Caco-2 (cell line): ENCODE results near the gene PIAS1. TPM values are rescaled to one million over a fixed set of nuclear protein-coding genes. Genes with fewer than 3 reads are reported as not detected.

Source experiments
- BruUV-seq: library from RNA; stranded (reverse); fragments of 400-500 nt; replicated peaks from 2 replicates; lab custom pipeline; 2021; lab: Mats Ljungman, UMichigan
- CTCF ChIA-PET: fragments of 300-600 bp; sonication (Branson Sonifier 250); formaldehyde crosslinking; loops from one replicate; lab custom pipeline; 2022; ENCODE audit warnings: antibody characterized with exemption; lab: Charles Lee
- POLR2A ChIA-PET: fragments of 300-600 bp; sonication (Branson Sonifier 250); formaldehyde crosslinking; loops from one replicate; lab custom pipeline; 2022; ENCODE audit warnings: antibody characterized with exemption; lab: Charles Lee
- DNase-seq, 2 experiments: peaks; one replicate each; pipeline versions ENCODE4 v3.0.0 to v3.0.0-alpha.2; 2020 to 2022
- H3K27me3 ChIP-seq: replicated peaks from 2 replicates; pipeline ENCODE4 v1.6.0; 2011; ENCODE audit warnings: low read length; ENCODE audit not compliant: control insufficient read depth, insufficient read depth
- H3K36me3 ChIP-seq: 2 replicates; pipeline ENCODE4 v1.5.1; 2011; ENCODE audit warnings: low read length; ENCODE audit not compliant: control insufficient read depth, insufficient read depth
- H3K4me1 ChIP-seq: fragments of 250-450 bp; sonication (Bioruptor Pico); 2 replicates; pipeline ENCODE4 v1.5.1; 2020; ENCODE audit warnings: mild to moderate bottlenecking
- H3K4me3 ChIP-seq: 2 replicates; pipeline ENCODE4 v1.5.1; 2011; ENCODE audit warnings: low read depth, mild to moderate bottlenecking, control low read depth, low read length
- H3K9me3 ChIP-seq: fragments of 250-450 bp; sonication (Bioruptor Pico); 2 replicates; pipeline ENCODE4 v1.5.1; 2020; ENCODE audit warnings: mild to moderate bottlenecking, moderate library complexity
- H3K27ac Mint-ChIP-seq: one replicate; pipeline ENCODE4 v1.8.0; 2022; ENCODE audit warnings: mixed read lengths; ENCODE audit not compliant: unreplicated experiment
- H3K27me3 Mint-ChIP-seq: one replicate; pipeline ENCODE4 v1.8.0; 2022; ENCODE audit warnings: mixed read lengths; ENCODE audit not compliant: insufficient read depth, unreplicated experiment
- H3K36me3 Mint-ChIP-seq: one replicate; pipeline ENCODE4 v1.8.0; 2022; ENCODE audit warnings: mild to moderate bottlenecking, mixed read lengths; ENCODE audit not compliant: insufficient read depth, unreplicated experiment
- H3K4me1 Mint-ChIP-seq: one replicate; pipeline ENCODE4 v1.8.0; 2022; ENCODE audit warnings: low read depth, mixed read lengths; ENCODE audit not compliant: unreplicated experiment
- H3K4me3 Mint-ChIP-seq: one replicate; pipeline ENCODE4 v1.8.0; 2022; ENCODE audit warnings: mild to moderate bottlenecking, moderate library complexity, mixed read lengths; ENCODE audit not compliant: unreplicated experiment
- H3K9me3 Mint-ChIP-seq: one replicate; pipeline ENCODE4 v1.8.0; 2022; ENCODE audit warnings: mixed read lengths; ENCODE audit not compliant: unreplicated experiment
- CTCF ChIP-seq, 2 experiments: fragments of 200-600 bp in 1 of 2; IDR thresholded peaks; 1 replicate in 1 of 2; 2 replicates in 1 of 2; pipeline versions ENCODE4 v1.5.1 to v1.8.0; 2011 to 2022; ENCODE audit warnings: antibody characterized with exemption in 1 of 2, control low read depth in 1 of 2, inconsistent platforms in 1 of 2, low read depth in 1 of 2, low read length in 1 of 2, mild to moderate bottlenecking in 1 of 2, moderate library complexity in 1 of 2; ENCODE audit not compliant: insufficient read depth in 1 of 2, severe bottlenecking in 1 of 2, unreplicated experiment in 1 of 2
- intact Hi-C: fragments of 100-400 bp; cut with micrococcal nuclease; formaldehyde crosslinking; loops from one replicate; pipeline ENCODE4 v1.10.0; 2022; ENCODE audit not compliant: unreplicated experiment
- total RNA-seq: library from RNA; stranded (reverse); gene quantifications from 2 replicates; pipeline ENCODE4 v1.2.3, GENCODE V29; 2022

PIAS1 gene
- total RNA-seq, 1 experiment from 2014 or later = 48.0 TPM

DNA sequence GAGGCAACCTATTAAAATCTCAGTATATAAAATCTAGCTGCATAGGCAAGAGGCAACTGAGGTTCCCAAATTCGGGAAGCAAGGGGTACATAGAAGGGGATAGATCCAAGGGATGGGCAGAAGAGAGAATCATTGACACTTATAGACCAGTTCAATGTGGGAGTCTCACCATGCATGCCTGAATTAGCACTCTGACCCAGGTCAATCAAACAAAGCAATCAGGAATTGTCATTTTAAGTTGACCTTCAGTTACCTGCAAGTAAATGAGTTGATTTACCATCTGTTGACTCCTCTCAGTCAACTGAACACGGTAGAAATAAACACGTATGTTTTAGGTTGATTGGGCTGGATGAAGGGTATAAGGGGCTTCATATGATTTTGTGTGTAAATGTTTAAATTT, 33.4 kb upstream of the PIAS1 start:
- Mint-ChIP-seq H3K4me1 (peaks cover 40% of the 10 kb centered on the region), H3K36me3 (peaks cover 11% of the 10 kb centered on the region), H3K4me3 (no peak overlapping the region), H3K27me3 (no peaks in the 10 kb centered on the region), H3K27ac (peak overlapping the region; percentile 88), H3K9me3 (peaks cover 20% of the 10 kb centered on the region)
- Histone ChIP-seq H3K9me3 (no peaks in the 10 kb centered on the region), H3K4me1 (peaks cover 51% of the 10 kb centered on the region), H3K36me3 (no peaks in the 10 kb centered on the region), H3K4me3 (no peak overlapping the region), H3K27me3 (no peaks in the 10 kb centered on the region)
- POLR2A ChIA-PET = no interaction called here
- BruUV-seq = no TSS peak
- TF ChIP-seq CTCF (IDR thresholded peaks at IDR 0.05; ENCODE audit: insufficient read depth in 1 of 2, low read depth in 1 of 2, low read length in 1 of 2, severe bottlenecking in 1 of 2, unreplicated experiment in 1 of 2) = no peak
- intact Hi-C loops = no loop called here
- CTCF ChIA-PET = no interaction called here
- no peak for DNase-seq

GRCh38 chr15:68022061-68022460, 32.1 kb upstream of the PIAS1 start:
- no peak for TF ChIP-seq CTCF (IDR thresholded peaks at IDR 0.05; ENCODE audit: insufficient read depth in 1 of 2, low read depth in 1 of 2, low read length in 1 of 2, severe bottlenecking in 1 of 2, unreplicated experiment in 1 of 2)
- CTCF ChIA-PET = no interaction called here
- no peaks in the 10 kb centered on the region for H3K36me3 ChIP-seq
- intact Hi-C loops = no loop called here
- H3K27me3 ChIP-seq = no peaks in the 10 kb centered on the region
- peaks cover 56% of the 10 kb centered on the region for H3K4me1 ChIP-seq
- H3K4me1 Mint-ChIP-seq = peaks cover 54% of the 10 kb centered on the region
- H3K4me3 Mint-ChIP-seq = no peak overlapping the region
- peak overlapping the region; percentile 64 for H3K27ac Mint-ChIP-seq
- H3K9me3 ChIP-seq = no peaks in the 10 kb centered on the region
- H3K27me3 Mint-ChIP-seq = no peaks in the 10 kb centered on the region
- no peak overlapping the region for H3K4me3 ChIP-seq
- H3K36me3 Mint-ChIP-seq = peaks cover 13% of the 10 kb centered on the region
- POLR2A ChIA-PET = no interaction called here
- H3K9me3 Mint-ChIP-seq = peaks cover 19% of the 10 kb centered on the region
- DNase-seq = no peak
- no TSS peak for BruUV-seq

- H3K4me3 ChIP-seq = no peak overlapping the region
- CTCF ChIA-PET = no interaction called here
- DNase-seq = no peak
These were observed 30.6 kb upstream of the PIAS1 start for GRCh38 chr15:68023307-68024101.

More at GRCh38 chr15:68023307-68024101, 30.6 kb upstream of the PIAS1 start:
- peaks cover 65% of the 10 kb centered on the region for H3K4me1 ChIP-seq
- Mint-ChIP-seq H3K4me1 (peaks cover 60% of the 10 kb centered on the region), H3K36me3 (peaks cover 6% of the 10 kb centered on the region), H3K27ac (no peak overlapping the region), H3K27me3 (no peaks in the 10 kb centered on the region), H3K9me3 (peaks cover 17% of the 10 kb centered on the region), H3K4me3 (no peak overlapping the region)
- H3K9me3 ChIP-seq = no peaks in the 10 kb centered on the region
- no peaks in the 10 kb centered on the region for H3K27me3 ChIP-seq
- intact Hi-C loops = no loop called here
- TF ChIP-seq CTCF (IDR thresholded peaks at IDR 0.05; ENCODE audit: insufficient read depth in 1 of 2, low read depth in 1 of 2, low read length in 1 of 2, severe bottlenecking in 1 of 2, unreplicated experiment in 1 of 2) = no peak
- no TSS peak for BruUV-seq
- POLR2A ChIA-PET = no interaction called here
- no peaks in the 10 kb centered on the region for H3K36me3 ChIP-seq
